ENCODE measurements around the gene CSGALNACT2. TPM values are rescaled to one million over a fixed set of nuclear protein-coding genes. Genes with fewer than 3 reads are reported as not detected.

CSGALNACT2 gene
- total and polyA plus RNA-seq, 11 donors = 2.6 to 17.7 (median 8.8) TPM

DNA sequence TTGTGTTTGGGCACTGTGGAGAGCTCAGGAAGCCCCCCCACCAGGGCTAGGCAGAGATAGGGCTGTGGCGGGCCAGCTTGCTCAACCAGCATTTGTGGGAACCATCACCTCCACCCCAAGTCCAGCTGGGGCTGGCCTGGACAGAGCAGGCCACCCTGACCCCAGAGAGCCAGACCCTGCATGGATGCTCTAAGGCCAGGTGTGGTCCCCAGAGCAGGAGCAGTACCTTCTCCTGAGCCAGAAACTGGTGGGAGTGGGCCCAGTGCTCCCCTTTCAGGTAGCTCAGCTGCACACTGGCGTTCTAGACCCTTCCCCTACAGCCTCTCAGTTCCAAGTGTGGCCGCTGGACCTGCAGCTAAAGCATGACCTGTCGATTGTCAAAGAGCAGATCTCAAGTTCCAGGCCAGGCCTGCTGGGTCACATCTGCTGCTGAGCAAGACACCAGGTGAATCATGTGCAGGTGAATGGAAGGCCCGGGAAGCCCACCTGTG, 71.5 kb downstream of the CSGALNACT2 start:
- H3K27ac ChIP-seq = no peak overlapping the region
- no peaks in the 10 kb centered on the region for H3K36me3 ChIP-seq
- H3K9me3 ChIP-seq = no peaks in the 10 kb centered on the region
- intact Hi-C loops (cut with DNase I) = loop anchor here in 2 of 10 donors (5.0 to 10.0 kb wide), 3 partner anchors 138 to 253 kb away; no protein-coding TSS in a partner anchor
- no peak for TF ChIP-seq POLR2A (IDR thresholded peaks at IDR 0.05)
- TF ChIP-seq, protein P1, sequence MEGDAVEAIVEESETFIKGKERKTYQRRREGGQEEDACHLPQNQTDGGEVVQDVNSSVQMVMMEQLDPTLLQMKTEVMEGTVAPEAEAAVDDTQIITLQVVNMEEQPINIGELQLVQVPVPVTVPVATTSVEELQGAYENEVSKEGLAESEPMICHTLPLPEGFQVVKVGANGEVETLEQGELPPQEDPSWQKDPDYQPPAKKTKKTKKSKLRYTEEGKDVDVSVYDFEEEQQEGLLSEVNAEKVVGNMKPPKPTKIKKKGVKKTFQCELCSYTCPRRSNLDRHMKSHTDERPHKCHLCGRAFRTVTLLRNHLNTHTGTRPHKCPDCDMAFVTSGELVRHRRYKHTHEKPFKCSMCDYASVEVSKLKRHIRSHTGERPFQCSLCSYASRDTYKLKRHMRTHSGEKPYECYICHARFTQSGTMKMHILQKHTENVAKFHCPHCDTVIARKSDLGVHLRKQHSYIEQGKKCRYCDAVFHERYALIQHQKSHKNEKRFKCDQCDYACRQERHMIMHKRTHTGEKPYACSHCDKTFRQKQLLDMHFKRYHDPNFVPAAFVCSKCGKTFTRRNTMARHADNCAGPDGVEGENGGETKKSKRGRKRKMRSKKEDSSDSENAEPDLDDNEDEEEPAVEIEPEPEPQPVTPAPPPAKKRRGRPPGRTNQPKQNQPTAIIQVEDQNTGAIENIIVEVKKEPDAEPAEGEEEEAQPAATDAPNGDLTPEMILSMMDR (IDR thresholded peaks at IDR 0.05) = no peak
- WGBS, 4 donors = 83 to 92% (median 88%) methylated on average over 2 to 5 of the region's 5 CpGs
- H3K4me3 ChIP-seq = no peak overlapping the region
- ATAC-seq = no peak
- peaks cover 0 to 3% (median 0%) of the 10 kb centered on the region in 12 donors for H3K4me1 ChIP-seq
- H3K27me3 ChIP-seq = no peaks in the 10 kb centered on the region
- DNase-seq = peak in 4 of 5 donors; percentile 6 to 51 (median 14)

DNA sequence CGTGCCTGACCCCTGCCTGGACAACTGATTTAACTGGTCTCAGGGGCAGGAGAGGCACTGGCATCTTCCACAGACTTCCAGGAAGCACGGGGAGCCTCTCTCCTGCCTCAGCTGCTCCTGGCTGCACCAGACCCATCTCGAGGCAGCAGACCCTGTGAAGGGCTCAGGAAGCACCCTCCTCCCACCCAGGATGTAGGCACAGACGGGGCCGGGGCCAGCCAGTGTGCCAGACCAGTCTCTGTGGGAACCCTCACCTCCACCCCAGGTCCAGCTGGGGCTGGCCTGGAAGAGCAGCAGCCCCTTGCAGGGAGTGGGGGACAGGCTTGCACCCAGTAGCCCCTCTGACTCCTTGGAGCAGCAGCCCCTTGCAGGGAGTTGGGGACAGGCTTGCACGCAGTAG, 72.3 kb downstream of the CSGALNACT2 start:
- WGBS, 4 donors = 44 to 66% (median 58%) methylated on average over 3 to 6 of the region's 6 CpGs

DNA sequence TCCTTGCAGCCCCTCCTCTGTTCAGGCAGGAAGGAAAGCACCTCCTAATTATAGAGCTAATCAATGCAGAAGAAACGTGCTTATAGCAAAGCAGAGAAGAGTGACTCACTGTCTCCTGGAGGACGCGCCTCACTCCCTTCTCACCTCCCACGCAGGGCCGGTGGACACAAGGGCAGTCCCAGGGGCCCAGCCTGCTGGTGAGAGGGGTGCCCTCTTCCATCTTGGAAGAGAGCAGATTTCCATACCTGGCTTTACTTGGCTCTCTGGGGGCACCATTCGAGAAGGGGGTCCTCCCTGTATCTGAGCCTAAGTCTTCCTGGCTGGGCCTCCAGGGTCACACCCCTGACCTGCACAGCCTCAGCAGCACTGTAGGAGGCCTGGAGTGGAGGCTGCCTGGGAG, 72.8 kb downstream of the CSGALNACT2 start:
- no peaks in the 10 kb centered on the region for H3K9me3 ChIP-seq
- no peak for TF ChIP-seq POLR2A (IDR thresholded peaks at IDR 0.05)
- TF ChIP-seq, protein P1 (IDR thresholded peaks at IDR 0.05) = no peak
- intact Hi-C loops (cut with DNase I) = no loop called here
- peaks cover 0 to 6% (median 0%) of the 10 kb centered on the region in 12 donors for H3K4me1 ChIP-seq
- no peaks in the 10 kb centered on the region for H3K36me3 ChIP-seq
- WGBS, 4 donors = 56 to 72% (median 59%) methylated on average over 5 to 6 of the region's 6 CpGs
- no peak for ATAC-seq
- H3K4me3 ChIP-seq = no peak overlapping the region
- no peak overlapping the region for H3K27ac ChIP-seq
- peaks cover 0 to 3% (median 0%) of the 10 kb centered on the region in 9 donors for H3K27me3 ChIP-seq
- DNase-seq = no peak

More for the DNA sequence above, 72.3 kb downstream of the CSGALNACT2 start:
- peak in 3 of 5 donors; percentile 13 to 53 (median 14) for DNase-seq
- intact Hi-C loops (cut with DNase I) = no loop called here
- Histone ChIP-seq H3K4me1 (peaks cover 0 to 6% (median 0%) of the 10 kb centered on the region in 12 donors), H3K27ac (no peak overlapping the region), H3K9me3 (no peaks in the 10 kb centered on the region), H3K4me3 (no peak overlapping the region), H3K36me3 (no peaks in the 10 kb centered on the region), H3K27me3 (no peaks in the 10 kb centered on the region)
- no peak for TF ChIP-seq POLR2A (IDR thresholded peaks at IDR 0.05)
- TF ChIP-seq, protein P1 (IDR thresholded peaks at IDR 0.05) = no peak
- no peak for ATAC-seq

DNA sequence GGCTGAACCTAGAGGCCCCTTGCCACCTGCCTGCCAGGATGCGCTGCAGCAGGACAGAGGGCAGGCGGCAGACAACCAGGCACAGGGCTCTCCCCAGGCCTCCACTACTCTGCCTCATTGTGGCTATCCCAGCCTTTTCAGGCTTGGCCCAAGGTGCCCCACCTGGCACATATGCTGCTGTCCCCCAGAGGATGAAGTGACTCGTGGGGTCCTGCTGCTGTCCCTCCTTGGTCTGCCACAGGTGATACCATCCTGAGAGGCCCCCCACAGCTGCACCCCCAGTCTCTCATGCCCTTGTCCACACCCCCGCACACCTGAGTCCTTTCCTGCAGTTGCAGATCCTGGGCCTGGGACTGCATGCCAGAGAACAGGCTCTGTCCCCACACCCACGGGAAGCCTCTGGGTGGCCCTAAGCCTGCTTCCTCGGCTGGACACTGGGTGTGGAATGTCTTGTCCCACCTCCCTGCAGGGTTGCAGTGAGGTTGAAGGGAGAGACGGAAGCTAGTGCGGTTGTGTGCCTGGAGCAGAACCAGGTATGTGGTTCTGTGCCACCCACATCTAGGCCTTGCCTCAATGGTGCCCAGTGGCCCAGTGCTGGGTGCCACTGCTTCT, 73.3 kb downstream of the CSGALNACT2 start:
- Histone ChIP-seq H3K27ac (no peak overlapping the region), H3K4me3 (no peak overlapping the region), H3K36me3 (no peaks in the 10 kb centered on the region), H3K27me3 (peaks cover 0 to 4% (median 0%) of the 10 kb centered on the region in 9 donors), H3K4me1 (peaks cover 0 to 6% (median 0%) of the 10 kb centered on the region in 12 donors), H3K9me3 (no peaks in the 10 kb centered on the region)
- no peak for ATAC-seq
- 70 to 76% (median 73%) methylated on average over 6 to 8 of the region's 8 CpGs for WGBS, 4 donors
- intact Hi-C loops (cut with DNase I) = no loop called here
- DNase-seq = peak in 1 of 5 donors; percentile 35
- TF ChIP-seq, protein P1 (IDR thresholded peaks at IDR 0.05) = no peak
- TF ChIP-seq POLR2A (IDR thresholded peaks at IDR 0.05) = no peak
